AG04449 (cell line): ENCODE measurements around the gene GNL2.
A peak's percentile ranks its signal among the peaks of the same experiment; 100 is the strongest.

Source experiments
- CTCF ChIA-PET: fragments of 350-600 bp; formaldehyde crosslinking; extraction: SDS; loops from one replicate; lab custom pipeline; 2021; ENCODE audit warnings: antibody characterized with exemption; lab: Yijun Ruan, JAX
- POLR2A ChIA-PET: fragments of 400-600, 350-600 bp; formaldehyde crosslinking; extraction: SDS; loops from one replicate; lab custom pipeline; 2020; ENCODE audit warnings: antibody characterized with exemption, inconsistent platforms; lab: Yijun Ruan, JAX
- DNase-seq: peaks from one replicate; pipeline ENCODE4 v3.0.0-alpha.2; 2010; ENCODE audit warnings: low read depth, low spot score
- H3K4me3 ChIP-seq: 2 replicates; pipeline ENCODE4 v1.5.1; 2011; ENCODE audit warnings: low read depth, mild to moderate bottlenecking, control low read depth, low read length
- TF ChIP-seq, protein P1 (sequence below): IDR thresholded peaks from one replicate; pipeline ENCODE4 v1.5.1; 2011; ENCODE audit warnings: mild to moderate bottlenecking, moderate library complexity, low read length, control low read depth, inconsistent platforms; ENCODE audit not compliant: insufficient read depth; ENCODE audit errors: missing control alignments

The GNL2 gene

DNA sequence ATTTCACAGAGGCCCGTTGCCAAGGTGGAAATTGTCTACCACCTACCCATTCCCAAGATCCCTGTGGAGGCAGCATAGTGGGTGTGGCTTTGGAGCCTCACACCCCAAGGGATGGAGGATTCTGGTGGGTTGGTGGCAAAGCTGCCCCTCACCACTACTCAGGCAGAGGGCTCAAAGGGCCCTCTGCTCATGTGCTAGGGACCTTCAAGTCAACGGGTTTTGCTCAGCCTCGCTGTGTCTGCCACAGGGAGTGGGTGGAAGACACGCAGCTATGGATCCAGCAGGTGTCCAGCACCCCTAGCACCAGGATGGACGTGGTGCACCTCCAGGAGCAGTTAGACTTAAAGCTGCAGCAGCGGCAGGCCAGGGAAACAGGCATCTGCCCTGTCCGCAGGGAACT lies 36.7 kb downstream of the GNL2 start:
- ChIA-PET CTCF (interaction anchor here (1.8 to 2.4 kb wide), 2 partner anchors 123 kb away, joined by 7 to 15 read pairs; no protein-coding TSS in a partner anchor), POLR2A (no interaction called here)
- no peak overlapping the region for H3K4me3 ChIP-seq
- DNase-seq = no peak
- TF ChIP-seq, protein P1, sequence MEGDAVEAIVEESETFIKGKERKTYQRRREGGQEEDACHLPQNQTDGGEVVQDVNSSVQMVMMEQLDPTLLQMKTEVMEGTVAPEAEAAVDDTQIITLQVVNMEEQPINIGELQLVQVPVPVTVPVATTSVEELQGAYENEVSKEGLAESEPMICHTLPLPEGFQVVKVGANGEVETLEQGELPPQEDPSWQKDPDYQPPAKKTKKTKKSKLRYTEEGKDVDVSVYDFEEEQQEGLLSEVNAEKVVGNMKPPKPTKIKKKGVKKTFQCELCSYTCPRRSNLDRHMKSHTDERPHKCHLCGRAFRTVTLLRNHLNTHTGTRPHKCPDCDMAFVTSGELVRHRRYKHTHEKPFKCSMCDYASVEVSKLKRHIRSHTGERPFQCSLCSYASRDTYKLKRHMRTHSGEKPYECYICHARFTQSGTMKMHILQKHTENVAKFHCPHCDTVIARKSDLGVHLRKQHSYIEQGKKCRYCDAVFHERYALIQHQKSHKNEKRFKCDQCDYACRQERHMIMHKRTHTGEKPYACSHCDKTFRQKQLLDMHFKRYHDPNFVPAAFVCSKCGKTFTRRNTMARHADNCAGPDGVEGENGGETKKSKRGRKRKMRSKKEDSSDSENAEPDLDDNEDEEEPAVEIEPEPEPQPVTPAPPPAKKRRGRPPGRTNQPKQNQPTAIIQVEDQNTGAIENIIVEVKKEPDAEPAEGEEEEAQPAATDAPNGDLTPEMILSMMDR = no peak

DNA sequence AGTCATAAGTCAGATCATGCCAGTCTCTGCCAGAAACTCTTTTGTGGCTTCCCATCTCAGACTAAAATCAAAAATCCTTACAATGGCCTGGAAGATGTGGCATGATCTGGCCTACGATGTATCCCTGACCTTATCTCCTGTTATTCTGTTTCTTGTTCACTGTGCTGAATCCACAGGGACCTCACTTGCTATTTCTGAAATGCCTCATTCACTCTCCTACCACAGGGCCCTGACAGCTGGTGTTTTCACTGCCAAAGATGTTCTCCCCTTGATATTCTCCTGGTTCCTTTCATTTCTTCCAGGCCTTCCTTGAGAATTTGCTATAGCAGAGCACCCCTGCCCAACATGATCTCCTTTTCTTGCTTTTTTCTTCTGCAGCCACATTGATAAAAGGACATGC lies 37.3 kb downstream of the GNL2 start:
- H3K4me3 ChIP-seq = no peak overlapping the region
- TF ChIP-seq, protein P1 = no peak
- POLR2A ChIA-PET = no interaction called here
- CTCF ChIA-PET = interaction anchor here (1.8 kb wide), 1 partner anchor 124 kb away, joined by 7 read pairs; no protein-coding TSS in a partner anchor
- DNase-seq = no peak

DNA sequence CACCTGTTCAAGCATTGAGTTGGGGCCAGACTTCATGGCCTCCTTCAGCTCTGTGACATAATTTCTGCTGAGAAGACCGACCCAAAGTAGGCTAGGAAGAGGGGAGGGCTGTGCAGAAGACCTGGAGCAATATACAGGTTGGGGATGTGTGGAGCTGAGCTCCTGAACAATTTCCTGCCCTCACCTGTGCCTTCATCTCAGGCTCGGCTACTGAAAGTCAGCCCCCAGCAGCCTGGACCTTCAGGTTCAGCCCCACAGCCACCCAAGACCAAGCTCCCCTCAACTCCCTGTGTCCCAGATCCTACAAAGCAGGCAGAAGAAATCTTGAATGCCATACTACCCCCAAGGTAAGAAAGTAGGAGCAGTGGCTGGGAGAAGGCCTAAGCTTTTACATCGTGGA lies 38.3 kb downstream of the GNL2 start:
- POLR2A ChIA-PET = no interaction called here
- H3K4me3 ChIP-seq = peak overlapping the region; percentile 60
- DNase-seq = no peak
- CTCF ChIA-PET = interaction anchor here (0.6 to 2.2 kb wide), 6 partner anchors 19 to 303 kb away, joined by 3 to 9 read pairs (median 6); partner anchors contain the start of genes MEAF6 and MTF1
- TF ChIP-seq, protein P1 = no peak

DNA sequence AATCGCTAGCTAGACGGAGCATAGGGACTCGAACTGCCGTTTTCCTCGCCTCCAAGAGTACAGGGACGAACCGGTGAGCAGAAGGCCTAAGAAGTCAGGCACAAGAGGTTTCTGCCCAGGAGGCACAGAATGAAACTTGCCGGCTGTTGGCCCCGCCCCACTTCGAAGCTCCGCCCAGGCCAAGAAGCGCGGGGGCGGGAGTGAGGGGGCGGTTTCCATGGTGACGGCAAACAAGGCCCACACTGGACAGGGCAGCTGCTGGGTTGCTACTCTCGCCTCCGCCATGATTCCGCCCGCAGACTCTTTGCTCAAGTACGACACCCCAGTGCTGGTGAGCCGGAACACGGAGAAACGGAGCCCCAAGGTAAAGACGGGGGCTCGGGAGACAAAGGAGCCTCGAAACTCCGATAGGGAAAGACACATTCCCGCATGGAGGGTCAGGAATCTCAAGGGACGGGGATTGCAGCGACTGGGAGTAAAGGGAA lies 39.0 kb downstream of the GNL2 start, which contains the start of gene DNALI1:
TSS of gene DNALI1 (plus strand) at position 229 of the 485 bp plus-strand sequence. CDS start at position 284, 55 bp downstream.
- peak within 1 kb of the TSS; percentile 60 for H3K4me3 ChIP-seq
- CTCF ChIA-PET = interaction anchor here (1.0 to 2.2 kb wide), 5 partner anchors 8 to 303 kb away, joined by 3 to 9 read pairs (median 5); partner anchors contain the start of genes MEAF6 and MTF1
- POLR2A ChIA-PET = interaction anchor here (1.0 kb wide), 1 partner anchor 42 kb away, joined by 3 read pairs; the partner anchor contains the start of gene MEAF6
- peak; percentile 26 for DNase-seq
- TF ChIP-seq, protein P1 = no peak

DNA sequence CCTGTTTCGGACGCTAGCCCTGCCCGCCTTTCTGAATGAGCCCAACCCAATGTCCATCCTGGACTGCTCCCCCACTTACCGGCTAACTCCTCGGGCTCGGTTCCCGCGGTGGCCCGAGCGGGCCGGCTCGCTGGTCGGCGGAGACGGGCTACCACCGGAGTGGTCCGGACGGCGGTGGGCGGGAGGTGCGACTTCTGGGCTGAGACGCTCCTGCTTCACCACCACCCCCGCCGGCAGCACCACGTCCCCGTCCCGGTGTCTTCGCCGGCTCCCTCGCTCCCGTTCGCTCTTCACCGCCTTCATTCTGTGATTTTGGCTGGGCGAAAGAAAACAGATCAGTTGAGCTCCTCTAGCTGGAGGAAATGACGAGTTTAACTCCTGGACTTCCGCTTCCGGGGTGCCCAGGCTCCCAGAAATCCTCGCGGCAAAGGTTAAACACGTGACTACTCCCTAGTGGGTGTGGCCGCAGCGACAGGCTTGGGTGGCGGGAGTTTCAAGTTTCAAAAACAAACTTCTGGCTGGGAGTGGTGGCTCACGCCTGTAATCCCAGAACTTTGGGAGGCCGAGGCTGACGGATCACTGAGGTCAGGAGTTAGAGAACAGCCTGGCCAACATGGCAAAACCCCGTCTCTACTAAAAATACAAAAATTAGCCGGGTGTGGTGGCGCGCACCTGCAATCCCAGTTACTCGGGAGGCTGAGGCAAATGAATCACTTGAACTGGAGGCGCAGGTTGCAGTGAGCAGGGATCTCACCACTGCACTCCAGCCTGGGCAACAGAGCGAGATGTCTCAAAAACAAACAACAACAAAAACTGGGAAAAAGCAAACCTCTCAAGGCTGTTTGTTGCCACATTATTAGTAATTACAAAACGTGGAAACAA lies 41.6 kb downstream of the GNL2 start, which contains the start of gene SNIP1:
TSS of gene SNIP1 (minus strand) at position 367 of the 882 bp plus-strand sequence. CDS start at position 303, 64 bp downstream.
- DNase-seq = peak; percentile 59
- CTCF ChIA-PET = interaction anchor here (0.9 to 1.3 kb wide), 4 partner anchors 8 to 128 kb away, joined by 3 to 4 read pairs (median 4); partner anchors contain the start of gene MEAF6
- POLR2A ChIA-PET = interaction anchor here (0.6 to 1.4 kb wide), 3 partner anchors 10 to 136 kb away, joined by 4 read pairs; a partner anchor contains a TSS
- TF ChIP-seq, protein P1 = no peak
- H3K4me3 ChIP-seq = peak within 1 kb of the TSS; percentile 99

DNA sequence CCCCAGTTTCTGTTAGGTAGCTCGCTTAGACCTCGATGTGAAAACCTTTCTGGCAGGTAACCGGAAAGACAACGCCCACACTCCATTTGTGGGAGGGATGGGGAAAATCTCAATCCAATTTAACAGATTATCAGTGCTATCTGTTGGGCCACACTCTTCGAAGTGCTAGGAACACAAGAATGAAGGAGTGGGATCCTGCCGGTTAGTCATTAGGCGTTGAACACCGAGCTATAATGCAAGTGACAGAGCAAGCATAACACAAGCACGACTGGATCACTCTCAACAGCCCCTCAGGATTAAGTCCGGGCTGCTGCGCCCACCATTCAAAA lies 42.2 kb downstream of the GNL2 start:
- POLR2A ChIA-PET = interaction anchor here (0.6 to 1.4 kb wide), 2 partner anchors 11 to 137 kb away, joined by 4 read pairs; a partner anchor contains a TSS
- peak overlapping the region; percentile 99 for H3K4me3 ChIP-seq
- CTCF ChIA-PET = interaction anchor here (0.9 to 1.0 kb wide), 2 partner anchors 9 to 128 kb away, joined by 3 to 4 read pairs; no protein-coding TSS in a partner anchor
- no peak for DNase-seq
- TF ChIP-seq, protein P1 = no peak
